GM21515 (cell line): ENCODE measurements around the gene ABTB2.

ENCODE experiments used
- ATAC-seq: cut with Tn5 transposase; IDR thresholded peaks from one replicate; pipeline ENCODE4 v1.9.1; 2021; ENCODE audit not compliant: unreplicated experiment

ABTB2 gene

GRCh38 chr11:34154059-34154875 is 203.5 kb downstream of the ABTB2 start:
- ATAC-seq = peak; percentile 65

GRCh38 chr11:34151916-34152845 is 205.6 kb downstream of the ABTB2 start:
- no peak for ATAC-seq

- no peak for ATAC-seq
These were observed 206.6 kb downstream of the ABTB2 start for GRCh38 chr11:34151166-34151565.

- no peak for ATAC-seq
These were observed 207.2 kb downstream of the ABTB2 start for GRCh38 chr11:34150494-34151151.

GRCh38 chr11:34149786-34150185 is 208.0 kb downstream of the ABTB2 start:
- ATAC-seq = no peak

- no peak for ATAC-seq
These were observed 208.5 kb downstream of the ABTB2 start for GRCh38 chr11:34149274-34149673.

- ATAC-seq = no peak
These were observed 209.2 kb downstream of the ABTB2 start for GRCh38 chr11:34148504-34149165.

- ATAC-seq = no peak
These were observed 210.2 kb downstream of the ABTB2 start for GRCh38 chr11:34147581-34147980.

- no peak for ATAC-seq
These were observed 210.9 kb downstream of the ABTB2 start for GRCh38 chr11:34146866-34147265.

- no peak for ATAC-seq
These were observed 211.4 kb downstream of the ABTB2 start for GRCh38 chr11:34146411-34146810.

GRCh38 chr11:34145847-34146381 is 211.9 kb downstream of the ABTB2 start:
- ATAC-seq = peak; percentile 54

GRCh38 chr11:34145073-34145472 is 212.7 kb downstream of the ABTB2 start:
- no peak for ATAC-seq

GRCh38 chr11:34143048-34143447 is 214.8 kb downstream of the ABTB2 start:
- no peak for ATAC-seq

GRCh38 chr11:34140149-34140548 is 217.7 kb downstream of the ABTB2 start:
- ATAC-seq = no peak

GRCh38 chr11:34139346-34139745 is 218.5 kb downstream of the ABTB2 start:
- ATAC-seq = no peak

- ATAC-seq = no peak
These were observed 221.4 kb downstream of the ABTB2 start for GRCh38 chr11:34136420-34136819.

GRCh38 chr11:34135439-34135838 is 222.4 kb downstream of the ABTB2 start:
- no peak for ATAC-seq

GRCh38 chr11:34134765-34135164 is 223.0 kb downstream of the ABTB2 start:
- ATAC-seq = peak; percentile 51

- no peak for ATAC-seq
These were observed 225.4 kb downstream of the ABTB2 start for GRCh38 chr11:34132261-34132965.

- no peak for ATAC-seq
These were observed 229.0 kb downstream of the ABTB2 start for GRCh38 chr11:34128824-34129223.
